ENCODE measurements around the gene KLF13. TPM values are rescaled to one million over a fixed set of nuclear protein-coding genes. Genes with fewer than 3 reads are reported as not detected.

The KLF13 gene
- total RNA-seq, 2 donors from 2014 or later = 95.1 to 153 TPM

DNA sequence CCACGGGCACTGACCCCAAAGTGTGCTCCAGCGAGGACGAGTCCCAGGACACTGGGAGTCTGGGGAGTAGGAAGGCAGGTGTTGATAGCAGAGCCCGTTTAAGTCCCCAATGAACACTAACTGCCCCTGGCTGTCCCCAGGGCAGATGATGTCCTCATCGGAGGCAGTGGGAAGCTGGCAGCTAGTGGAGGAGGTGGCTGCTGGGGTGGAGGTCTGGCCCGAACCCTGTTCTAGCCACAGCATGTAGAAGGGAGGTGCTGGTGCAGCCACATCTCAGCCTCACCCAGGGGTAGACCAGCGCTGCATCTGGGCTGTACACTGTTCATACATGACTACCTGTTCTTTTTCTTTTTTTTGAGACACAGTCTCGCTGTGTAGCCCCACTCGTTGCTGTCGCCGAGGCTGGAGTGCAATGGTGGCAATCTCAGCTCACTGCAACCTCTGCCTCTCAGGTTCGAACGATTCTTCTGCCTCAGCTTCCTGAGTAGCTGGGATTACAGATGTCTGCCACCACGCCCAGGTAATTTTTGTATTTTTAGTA is 51.8 kb downstream of the KLF13 start:
- ATAC-seq = no peak
- peaks cover 48 to 49% of the 10 kb centered on the region in 2 donors for H3K4me1 Mint-ChIP-seq (ENCODE audit: low read depth in 2 of 2)

DNA sequence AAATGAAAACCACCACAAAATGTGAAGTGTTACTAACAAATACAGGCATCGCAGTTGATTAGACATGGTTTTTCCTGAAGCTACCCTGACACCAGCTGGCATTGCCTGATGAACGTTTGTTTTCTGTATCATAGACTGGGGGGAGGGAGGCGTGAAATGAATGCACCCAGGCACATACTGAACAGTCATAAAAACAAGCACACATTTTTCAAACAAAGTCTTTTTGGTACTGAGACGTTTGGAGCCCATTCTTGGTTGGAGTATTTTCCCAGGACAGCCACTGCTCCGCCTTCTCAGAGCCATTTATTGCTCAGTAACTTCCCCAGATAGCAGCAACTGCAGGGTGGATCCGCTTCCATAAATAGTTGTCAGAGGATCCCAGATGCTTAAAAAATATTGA is 52.4 kb downstream of the KLF13 start:
- Mint-ChIP-seq H3K9me3 (no peaks in the 10 kb centered on the region), H3K4me3 (peak overlapping the region; percentile 35), H3K4me1 (ENCODE audit: low read depth in 2 of 2) (peaks cover 48 to 49% of the 10 kb centered on the region in 2 donors), H3K27me3 (no peaks in the 10 kb centered on the region), H3K27ac (peak overlapping the region; percentile 69 to 89), H3K36me3 (no peaks in the 10 kb centered on the region)
- peak in 1 of 2 donors; percentile 74 for ATAC-seq
- DNase-seq (ENCODE audit: low spot score) = no peak

More for the DNA sequence above, 51.8 kb downstream of the KLF13 start:
- Mint-ChIP-seq H3K9me3 (no peaks in the 10 kb centered on the region), H3K36me3 (no peaks in the 10 kb centered on the region), H3K27me3 (no peaks in the 10 kb centered on the region), H3K4me3 (peak overlapping the region; percentile 35), H3K27ac (peak overlapping the region; percentile 69 to 89)
- DNase-seq (ENCODE audit: low spot score) = no peak

- ATAC-seq = no peak
- Mint-ChIP-seq H3K4me3 (no peak overlapping the region), H3K9me3 (no peaks in the 10 kb centered on the region), H3K27ac (peak overlapping the region; percentile 69 to 89), H3K27me3 (no peaks in the 10 kb centered on the region), H3K36me3 (no peaks in the 10 kb centered on the region), H3K4me1 (ENCODE audit: low read depth in 2 of 2) (peaks cover 45 to 46% of the 10 kb centered on the region in 2 donors)
- DNase-seq (ENCODE audit: low spot score) = no peak
Observed at GRCh38 chr15:31379577-31379976, 52.9 kb downstream of the KLF13 start.

DNA sequence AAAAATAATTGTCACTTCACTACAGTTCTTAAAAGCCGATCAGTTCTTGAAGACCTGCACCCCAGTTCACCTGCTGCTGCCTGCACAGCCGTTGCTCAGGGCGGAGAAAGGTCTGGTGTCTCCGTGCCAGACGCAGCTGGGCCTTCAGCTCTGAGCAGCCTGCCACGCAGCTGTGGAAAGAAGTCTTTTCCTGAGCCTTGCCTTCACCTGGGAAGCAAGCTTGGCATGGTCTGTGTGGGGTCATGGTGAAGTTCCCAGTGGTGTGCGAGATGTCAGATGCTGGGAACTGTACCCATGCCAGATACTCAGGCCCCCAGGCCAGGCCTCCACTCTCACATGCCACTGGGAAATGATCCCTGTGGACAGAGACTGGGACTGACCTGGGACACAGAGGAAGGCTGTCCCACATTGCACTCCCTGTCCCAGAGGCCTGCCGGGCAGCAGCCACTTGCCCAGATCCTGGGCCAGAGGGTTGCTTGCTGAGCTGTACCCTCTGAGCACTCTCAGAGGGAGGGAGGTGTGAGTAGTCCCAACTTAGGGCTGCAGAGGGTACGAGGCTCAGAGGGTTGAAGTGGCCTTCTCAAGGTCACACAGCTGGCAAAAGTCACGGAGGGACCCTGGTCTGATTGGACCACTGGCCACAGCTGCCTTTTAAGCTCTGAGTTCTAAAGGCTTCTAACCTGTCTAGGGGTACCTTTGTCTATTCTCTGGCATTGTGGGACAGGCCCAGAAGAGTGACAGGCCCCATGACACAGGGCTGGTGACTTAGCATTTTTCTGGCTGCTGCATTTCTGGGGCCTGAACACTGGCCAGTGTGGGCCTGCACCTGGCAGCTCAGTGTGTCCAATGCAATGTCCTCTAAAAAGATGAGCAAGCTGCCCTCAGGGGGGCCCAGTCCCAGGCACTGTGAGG is 55.4 kb downstream of the KLF13 start:
- H3K4me3 Mint-ChIP-seq = no peak overlapping the region
- H3K27ac Mint-ChIP-seq = peak overlapping the region; percentile 58 to 74
- peak in 1 of 2 donors; percentile 25 for ATAC-seq
- H3K4me1 Mint-ChIP-seq (ENCODE audit: low read depth in 2 of 2) = peaks cover 47 to 60% of the 10 kb centered on the region in 2 donors
- H3K27me3 Mint-ChIP-seq = no peaks in the 10 kb centered on the region
- no peaks in the 10 kb centered on the region for H3K9me3 Mint-ChIP-seq
- no peak for DNase-seq (ENCODE audit: low spot score)
- no peaks in the 10 kb centered on the region for H3K36me3 Mint-ChIP-seq

GRCh38 chr15:31382713-31383045 is 56.0 kb downstream of the KLF13 start:
- no peaks in the 10 kb centered on the region for H3K36me3 Mint-ChIP-seq
- no peak overlapping the region for H3K4me3 Mint-ChIP-seq
- H3K9me3 Mint-ChIP-seq = no peaks in the 10 kb centered on the region
- peaks cover 54 to 60% of the 10 kb centered on the region in 2 donors for H3K4me1 Mint-ChIP-seq (ENCODE audit: low read depth in 2 of 2)
- DNase-seq (ENCODE audit: low spot score) (no peak), ATAC-seq (no peak)
- peak overlapping the region; percentile 49 to 74 for H3K27ac Mint-ChIP-seq
- no peaks in the 10 kb centered on the region for H3K27me3 Mint-ChIP-seq

- no peaks in the 10 kb centered on the region for H3K36me3 Mint-ChIP-seq
- DNase-seq (ENCODE audit: low spot score) (no peak), ATAC-seq (no peak)
- no peaks in the 10 kb centered on the region for H3K27me3 Mint-ChIP-seq
- no peaks in the 10 kb centered on the region for H3K9me3 Mint-ChIP-seq
- peaks cover 56 to 63% of the 10 kb centered on the region in 2 donors for H3K4me1 Mint-ChIP-seq (ENCODE audit: low read depth in 2 of 2)
- H3K4me3 Mint-ChIP-seq = no peak overlapping the region
- H3K27ac Mint-ChIP-seq = peak overlapping the region; percentile 49 to 74
Observed at GRCh38 chr15:31383139-31383538, 56.5 kb downstream of the KLF13 start.

DNA sequence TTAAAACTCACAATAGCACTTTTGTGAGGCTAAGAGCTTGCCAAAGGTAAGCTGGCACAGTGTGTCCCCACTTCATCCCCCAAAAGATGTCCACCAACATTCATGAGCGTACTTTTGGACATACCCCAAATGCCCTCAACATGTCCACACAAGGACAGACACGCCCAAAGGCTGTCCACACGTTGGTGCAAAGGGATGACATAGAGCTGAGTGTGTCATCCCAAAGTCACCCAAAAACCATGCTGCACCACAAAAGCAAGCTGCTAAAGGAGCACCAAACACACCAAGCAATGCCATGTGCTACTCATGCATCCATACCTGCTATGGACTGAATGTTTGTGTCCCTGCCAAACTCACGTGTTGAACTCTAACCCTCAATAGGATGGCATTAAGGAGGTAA is 57.9 kb downstream of the KLF13 start:
- DNase-seq (ENCODE audit: low spot score) (no peak), ATAC-seq (no peak)
- Mint-ChIP-seq H3K27me3 (no peaks in the 10 kb centered on the region), H3K36me3 (peaks cover 4% of the 10 kb centered on the region), H3K27ac (no peak overlapping the region), H3K9me3 (no peaks in the 10 kb centered on the region), H3K4me3 (no peak overlapping the region), H3K4me1 (ENCODE audit: low read depth in 2 of 2) (peaks cover 53 to 62% of the 10 kb centered on the region in 2 donors)

GRCh38 chr15:31385736-31386135 is 59.1 kb downstream of the KLF13 start:
- H3K9me3 Mint-ChIP-seq = no peaks in the 10 kb centered on the region
- DNase-seq (ENCODE audit: low spot score) (no peak), ATAC-seq (no peak)
- peak overlapping the region; percentile 60 to 91 for H3K27ac Mint-ChIP-seq
- peaks cover 64 to 72% of the 10 kb centered on the region in 2 donors for H3K4me1 Mint-ChIP-seq (ENCODE audit: low read depth in 2 of 2)
- peak overlapping the region; percentile 44 for H3K4me3 Mint-ChIP-seq
- no peaks in the 10 kb centered on the region for H3K27me3 Mint-ChIP-seq
- H3K36me3 Mint-ChIP-seq = peaks cover 5% of the 10 kb centered on the region

DNA sequence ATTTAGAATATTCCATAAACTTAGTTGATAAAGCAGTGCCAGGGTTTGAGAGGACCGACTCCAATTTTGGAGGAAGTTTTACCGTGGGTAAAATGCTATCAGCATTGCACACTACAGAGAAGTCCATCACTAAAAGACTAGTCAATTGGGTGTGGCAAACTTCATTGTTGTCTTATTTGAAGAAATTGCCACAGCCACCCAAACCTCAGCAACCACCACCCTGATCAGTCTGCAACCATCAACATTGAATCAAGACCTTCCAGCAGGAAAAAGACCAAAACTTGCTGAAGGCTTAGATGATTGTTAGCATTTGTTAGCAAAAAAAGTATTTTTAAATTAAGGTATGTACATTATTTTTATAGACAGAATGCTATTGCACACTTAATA is 60.5 kb downstream of the KLF13 start:
- DNase-seq (ENCODE audit: low spot score) = no peak
- H3K9me3 Mint-ChIP-seq = no peaks in the 10 kb centered on the region
- peaks cover 61 to 68% of the 10 kb centered on the region in 2 donors for H3K4me1 Mint-ChIP-seq (ENCODE audit: low read depth in 2 of 2)
- H3K27me3 Mint-ChIP-seq = no peaks in the 10 kb centered on the region
- peak overlapping the region; percentile 82 to 91 for H3K27ac Mint-ChIP-seq
- peak; percentile 46 to 56 for ATAC-seq
- peak overlapping the region; percentile 44 for H3K4me3 Mint-ChIP-seq
- peaks cover 5% of the 10 kb centered on the region for H3K36me3 Mint-ChIP-seq

GRCh38 chr15:31387479-31388118 is 61.0 kb downstream of the KLF13 start:
- Mint-ChIP-seq H3K36me3 (peaks cover 5% of the 10 kb centered on the region), H3K9me3 (no peaks in the 10 kb centered on the region), H3K27ac (peak overlapping the region; percentile 82 to 91), H3K4me1 (ENCODE audit: low read depth in 2 of 2) (peaks cover 61 to 69% of the 10 kb centered on the region in 2 donors), H3K4me3 (peak overlapping the region; percentile 91), H3K27me3 (no peaks in the 10 kb centered on the region)
- ATAC-seq (peak; percentile 74 to 76), DNase-seq (ENCODE audit: low spot score) (peak; percentile 80)

DNA sequence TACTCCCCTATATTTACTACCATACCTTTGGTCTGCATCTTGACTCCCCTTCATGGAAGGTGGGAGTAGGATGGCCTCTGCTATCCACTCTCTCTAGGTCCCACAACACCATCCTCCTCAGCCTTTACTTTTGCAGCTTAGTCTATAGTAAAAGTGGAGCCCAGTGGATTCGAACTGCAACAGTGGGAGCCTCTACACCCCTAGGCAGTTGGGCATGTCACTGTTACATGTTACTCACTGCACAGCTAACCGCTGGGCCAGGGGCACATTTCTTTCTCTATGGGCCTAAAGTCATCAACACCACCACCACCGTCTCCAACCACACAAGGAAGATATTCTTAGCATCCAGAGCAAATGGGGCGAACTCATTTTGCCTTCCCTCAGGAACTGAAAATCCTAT is 62.9 kb downstream of the KLF13 start:
- ATAC-seq (no peak), DNase-seq (ENCODE audit: low spot score) (no peak)
- H3K27ac Mint-ChIP-seq = peak overlapping the region; percentile 82 to 91
- H3K4me3 Mint-ChIP-seq = peak overlapping the region; percentile 88
- H3K27me3 Mint-ChIP-seq = no peaks in the 10 kb centered on the region
- H3K36me3 Mint-ChIP-seq = peaks cover 5% of the 10 kb centered on the region
- H3K4me1 Mint-ChIP-seq (ENCODE audit: low read depth in 2 of 2) = peaks cover 65 to 69% of the 10 kb centered on the region in 2 donors
- no peaks in the 10 kb centered on the region for H3K9me3 Mint-ChIP-seq

GRCh38 chr15:31390029-31390428 is 63.4 kb downstream of the KLF13 start:
- DNase-seq (ENCODE audit: low spot score) = no peak
- no peaks in the 10 kb centered on the region for H3K9me3 Mint-ChIP-seq
- H3K27me3 Mint-ChIP-seq = no peaks in the 10 kb centered on the region
- ATAC-seq = no peak
- H3K36me3 Mint-ChIP-seq = peaks cover 5% of the 10 kb centered on the region
- peaks cover 61 to 64% of the 10 kb centered on the region in 2 donors for H3K4me1 Mint-ChIP-seq (ENCODE audit: low read depth in 2 of 2)
- H3K4me3 Mint-ChIP-seq = peak overlapping the region; percentile 88
- H3K27ac Mint-ChIP-seq = peak overlapping the region; percentile 82 to 91

DNA sequence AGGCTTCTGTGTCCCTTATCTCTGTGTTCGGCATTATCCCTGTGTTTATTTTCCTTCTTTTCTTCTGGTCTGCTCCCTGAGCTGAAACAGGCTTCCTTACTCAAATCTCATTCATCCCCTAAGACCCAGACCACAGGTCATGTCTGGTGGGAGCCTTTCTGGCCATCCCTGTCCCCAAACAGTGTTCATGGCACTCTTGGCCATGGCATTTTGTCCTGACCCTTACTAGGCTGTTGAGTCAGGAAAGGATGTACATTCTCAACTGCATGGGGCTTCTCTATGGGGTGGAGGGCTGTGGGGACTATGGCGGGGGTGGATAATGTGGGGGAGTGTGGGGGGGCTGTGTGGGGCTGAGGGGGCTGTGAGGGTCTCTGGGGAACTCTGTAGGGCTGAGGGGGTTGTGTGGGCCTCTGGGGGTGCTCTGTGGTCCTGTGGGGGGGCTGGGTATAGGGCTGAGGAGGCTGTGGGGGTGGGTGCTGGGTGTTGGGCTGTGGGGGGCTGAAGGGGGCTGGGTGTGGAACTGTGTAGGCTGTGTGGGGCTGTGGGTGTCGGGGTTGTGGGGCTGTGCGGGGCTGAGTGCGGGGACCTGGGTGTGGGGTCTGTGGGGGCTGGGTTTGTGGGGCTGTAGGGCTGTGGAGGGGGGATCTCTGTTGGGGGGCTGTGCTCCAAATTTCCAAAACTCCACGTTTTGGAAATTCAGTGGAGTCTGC is 64.3 kb downstream of the KLF13 start:
- Mint-ChIP-seq H3K9me3 (no peaks in the 10 kb centered on the region), H3K36me3 (peaks cover 5% of the 10 kb centered on the region), H3K4me3 (peak overlapping the region; percentile 88), H3K4me1 (ENCODE audit: low read depth in 2 of 2) (peaks cover 55 to 57% of the 10 kb centered on the region in 2 donors), H3K27me3 (no peaks in the 10 kb centered on the region), H3K27ac (peak overlapping the region; percentile 82 to 91)
- DNase-seq (ENCODE audit: low spot score) (no peak), ATAC-seq (no peak)
